Tibial nerve (tissue), 4 donors: ENCODE data around the gene NEMP1.

Source experiments
- CTCF ChIP-seq, 5 experiments: fragments of 200-600 bp in 3 of 5; fragments of 450-650 bp in 2 of 5; sonication (generic) in 3 of 5; IDR thresholded peaks; one replicate each; pipeline ENCODE4 v1.5.1; 2016 to 2019; ENCODE audit warnings: antibody characterized with exemption in 5 of 5, mild to moderate bottlenecking in 3 of 5, moderate library complexity in 2 of 5
- EP300 ChIP-seq, 2 donors: sonication (generic); formaldehyde crosslinking; IDR thresholded peaks; one replicate each; pipeline ENCODE4 v1.6.1; 2017; ENCODE audit warnings: antibody characterized with exemption in 2 of 2, mild to moderate bottlenecking in 1 of 2
- POLR2A ChIP-seq, 2 donors: fragments of 450-650 bp; IDR thresholded peaks; one replicate each; pipeline ENCODE4 v1.6.1; 2017; ENCODE audit warnings: antibody characterized with exemption in 2 of 2, mild to moderate bottlenecking in 2 of 2, moderate library complexity in 2 of 2

DNA sequence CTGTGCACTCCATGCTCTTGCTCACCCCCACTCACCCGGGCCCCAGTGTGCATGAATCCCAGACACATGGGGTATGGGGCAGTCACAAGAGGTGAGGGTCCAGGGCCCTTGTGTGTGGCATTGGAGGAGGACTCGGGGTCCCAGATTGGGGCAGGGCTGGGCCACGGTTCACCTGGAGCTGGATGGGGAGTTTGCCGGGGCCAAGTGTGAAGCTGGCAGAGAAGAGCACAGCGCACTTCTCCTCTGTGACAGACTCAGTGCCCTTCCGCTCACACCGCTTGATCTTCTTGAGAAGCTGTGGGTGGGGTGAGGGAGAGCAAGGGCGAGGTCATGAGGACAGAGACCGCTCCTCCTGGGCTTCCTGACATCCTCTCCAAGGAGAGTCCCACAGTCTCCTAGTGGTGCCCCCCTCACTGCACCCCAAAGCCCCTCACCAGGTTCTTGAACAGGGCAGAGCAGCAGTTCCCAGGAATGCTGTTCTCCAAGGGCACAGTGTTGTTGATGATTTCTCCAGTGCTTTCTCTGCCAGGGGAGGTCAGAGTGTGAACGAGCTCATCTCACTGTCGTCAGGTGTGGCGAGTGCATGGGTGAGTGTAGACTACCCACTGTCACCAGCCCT, 25.8 kb upstream of the NEMP1 start:
- no peak for TF ChIP-seq CTCF (IDR thresholded peaks at IDR 0.05)
- no peak for TF ChIP-seq POLR2A (IDR thresholded peaks at IDR 0.05)
- TF ChIP-seq EP300 (IDR thresholded peaks at IDR 0.05), result no peak
